ENCODE data around the gene MRPL10.
A peak's percentile ranks its signal among the peaks of the same experiment; 100 is the strongest.

The MRPL10 gene

DNA sequence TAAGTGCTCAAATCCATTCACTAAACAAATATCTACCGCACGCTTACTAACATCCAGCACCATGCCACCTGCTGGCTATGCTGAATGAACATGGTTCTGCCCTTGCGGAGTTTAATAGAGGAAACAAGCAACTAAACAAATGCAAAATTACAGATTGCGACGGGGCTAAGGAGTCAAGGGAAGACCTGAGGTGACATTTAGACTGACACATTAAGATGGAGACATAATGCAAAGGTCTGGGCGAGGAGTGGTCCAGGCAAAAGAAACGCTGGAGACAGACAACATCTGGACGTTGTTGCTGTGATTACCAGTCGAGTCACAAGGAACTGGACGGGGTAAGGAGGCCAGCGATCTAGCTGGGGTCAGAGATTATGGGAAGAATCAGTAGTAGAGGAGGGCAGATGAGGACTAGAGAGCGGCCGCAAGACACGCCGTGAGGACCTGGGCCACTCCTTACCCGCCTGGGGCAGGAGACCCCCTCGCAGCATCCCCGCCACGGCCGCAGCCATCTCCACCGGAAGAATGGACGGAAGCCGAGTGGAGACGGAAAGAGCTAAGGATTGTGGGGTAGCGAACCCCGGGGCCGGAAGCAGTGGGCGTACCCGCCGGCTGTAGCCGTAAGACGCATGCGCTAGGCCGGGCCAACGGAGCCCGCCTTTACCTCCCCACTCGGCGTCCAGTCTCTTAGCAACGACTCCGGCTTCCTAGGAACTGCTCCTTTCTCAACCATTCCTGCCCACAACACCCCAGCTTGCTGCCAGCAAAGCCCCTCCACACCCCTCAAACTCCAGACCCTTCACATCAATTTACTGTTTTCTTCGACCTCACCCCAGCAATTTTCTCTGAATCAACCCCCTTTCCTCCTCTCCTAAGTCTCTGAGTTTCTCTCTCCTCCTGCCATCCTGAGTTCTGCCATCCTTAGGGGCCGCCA, at the start of gene MRPL10, which contains the start of gene LRRC46:
MRPL10 (minus strand) TSS at position 539 of the 931 bp plus-strand sequence; CDS start at position 509, 30 bp downstream.
LRRC46 (plus strand) TSS at position 668 of the 931 bp plus-strand sequence. CDS start 320 bp downstream, outside the sequence.
- H3K9me3 ChIP-seq: no peaks in the 10 kb centered on the region
- peak within 1 kb of the TSS; percentile 74 to 91 for H3K4me3 ChIP-seq (ENCODE audit: low read depth in 1 of 2, low read length in 1 of 2)
- peaks cover 26% of the 10 kb centered on the region for H3K36me3 ChIP-seq
- H3K4me1 ChIP-seq (ENCODE audit: control insufficient read depth in 1 of 2, insufficient read depth in 1 of 2, low read depth in 1 of 2, low read length in 1 of 2): peaks cover 21 to 22% of the 10 kb centered on the region in 2 experiments
- peak within 1 kb of the TSS; percentile 89 for H3K27ac ChIP-seq
- H3K27me3 ChIP-seq: no peaks in the 10 kb centered on the region
- TF ChIP-seq, protein P1, sequence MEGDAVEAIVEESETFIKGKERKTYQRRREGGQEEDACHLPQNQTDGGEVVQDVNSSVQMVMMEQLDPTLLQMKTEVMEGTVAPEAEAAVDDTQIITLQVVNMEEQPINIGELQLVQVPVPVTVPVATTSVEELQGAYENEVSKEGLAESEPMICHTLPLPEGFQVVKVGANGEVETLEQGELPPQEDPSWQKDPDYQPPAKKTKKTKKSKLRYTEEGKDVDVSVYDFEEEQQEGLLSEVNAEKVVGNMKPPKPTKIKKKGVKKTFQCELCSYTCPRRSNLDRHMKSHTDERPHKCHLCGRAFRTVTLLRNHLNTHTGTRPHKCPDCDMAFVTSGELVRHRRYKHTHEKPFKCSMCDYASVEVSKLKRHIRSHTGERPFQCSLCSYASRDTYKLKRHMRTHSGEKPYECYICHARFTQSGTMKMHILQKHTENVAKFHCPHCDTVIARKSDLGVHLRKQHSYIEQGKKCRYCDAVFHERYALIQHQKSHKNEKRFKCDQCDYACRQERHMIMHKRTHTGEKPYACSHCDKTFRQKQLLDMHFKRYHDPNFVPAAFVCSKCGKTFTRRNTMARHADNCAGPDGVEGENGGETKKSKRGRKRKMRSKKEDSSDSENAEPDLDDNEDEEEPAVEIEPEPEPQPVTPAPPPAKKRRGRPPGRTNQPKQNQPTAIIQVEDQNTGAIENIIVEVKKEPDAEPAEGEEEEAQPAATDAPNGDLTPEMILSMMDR (IDR thresholded peaks at IDR 0.05): no peak

DNA sequence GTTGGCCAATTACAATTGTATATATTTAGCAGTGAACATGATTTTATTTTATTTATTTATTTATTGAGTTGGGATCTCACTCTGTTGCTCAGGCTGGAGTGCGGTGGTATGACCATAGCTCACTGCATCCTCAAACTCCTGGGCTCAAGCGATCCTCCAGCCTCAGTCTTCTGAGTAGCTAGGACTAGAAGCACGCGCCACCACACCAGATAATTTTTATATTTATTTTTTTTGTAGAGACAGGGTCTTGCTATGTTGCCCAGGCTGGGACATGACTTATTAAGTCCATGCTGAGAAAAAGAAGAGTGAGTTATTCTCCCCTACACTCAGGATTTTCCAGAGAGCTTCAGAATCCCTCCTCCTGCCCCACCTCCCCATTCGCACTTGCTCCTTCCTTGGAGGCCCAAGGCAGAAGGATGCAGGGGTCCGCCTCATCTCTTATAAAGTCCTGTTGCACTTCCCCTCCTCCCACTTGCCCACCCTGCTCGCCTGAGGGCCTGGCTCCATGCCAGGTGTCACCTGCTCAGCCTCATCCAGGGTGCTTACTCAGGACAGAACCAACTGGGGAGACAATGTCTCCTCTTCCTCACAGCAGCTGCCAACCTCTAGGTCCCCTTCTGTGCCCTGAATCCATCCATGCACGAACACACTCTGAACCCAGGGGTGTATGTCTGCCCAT, 48.6 kb upstream of the MRPL10 start:
- Histone ChIP-seq H3K9me3 (no peaks in the 10 kb centered on the region), H3K27me3 (peaks cover 48% of the 10 kb centered on the region), H3K36me3 (no peaks in the 10 kb centered on the region), H3K27ac (no peak overlapping the region), H3K4me1 (ENCODE audit: control insufficient read depth in 1 of 2, insufficient read depth in 1 of 2, low read depth in 1 of 2, low read length in 1 of 2) (peaks cover 0 to 7% of the 10 kb centered on the region in 2 experiments), H3K4me3 (ENCODE audit: low read depth in 1 of 2, low read length in 1 of 2) (no peak overlapping the region)
- TF ChIP-seq, protein P1 (IDR thresholded peaks at IDR 0.05): no peak

DNA sequence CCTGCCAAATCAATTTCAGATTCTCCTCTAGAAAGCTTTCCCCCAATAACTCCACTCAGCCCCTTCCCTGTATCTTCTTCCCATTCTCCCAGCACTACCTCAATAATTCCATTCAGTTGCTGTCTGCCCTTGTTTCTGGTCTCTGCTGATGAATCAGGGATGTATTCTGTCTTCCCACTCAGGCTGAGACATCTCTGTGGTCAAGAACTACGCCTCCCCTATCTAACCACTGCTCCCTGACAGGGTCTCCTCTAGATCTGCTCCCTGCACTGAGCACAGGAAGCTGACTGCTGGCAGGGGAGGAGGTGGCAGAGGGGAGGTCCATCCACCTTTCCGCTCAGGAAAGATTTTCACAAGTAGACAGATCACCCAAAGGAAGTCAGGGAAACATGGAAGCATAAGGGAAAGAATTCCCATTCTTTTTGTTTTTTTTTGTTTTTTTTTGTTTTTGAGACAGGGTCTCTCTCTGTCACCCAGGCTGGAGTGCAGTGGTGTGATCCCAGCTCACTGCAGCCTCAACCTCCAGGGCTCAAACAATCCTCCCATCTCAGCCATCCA, 47.8 kb upstream of the MRPL10 start:
- no peak overlapping the region for H3K4me3 ChIP-seq (ENCODE audit: low read depth in 1 of 2, low read length in 1 of 2)
- TF ChIP-seq, protein P1 (IDR thresholded peaks at IDR 0.05): no peak
- no peak overlapping the region for H3K27ac ChIP-seq
- peaks cover 54% of the 10 kb centered on the region for H3K27me3 ChIP-seq
- H3K36me3 ChIP-seq: no peaks in the 10 kb centered on the region
- no peaks in the 10 kb centered on the region for H3K9me3 ChIP-seq
- peaks cover 0 to 7% of the 10 kb centered on the region in 2 experiments for H3K4me1 ChIP-seq (ENCODE audit: control insufficient read depth in 1 of 2, insufficient read depth in 1 of 2, low read depth in 1 of 2, low read length in 1 of 2)

DNA sequence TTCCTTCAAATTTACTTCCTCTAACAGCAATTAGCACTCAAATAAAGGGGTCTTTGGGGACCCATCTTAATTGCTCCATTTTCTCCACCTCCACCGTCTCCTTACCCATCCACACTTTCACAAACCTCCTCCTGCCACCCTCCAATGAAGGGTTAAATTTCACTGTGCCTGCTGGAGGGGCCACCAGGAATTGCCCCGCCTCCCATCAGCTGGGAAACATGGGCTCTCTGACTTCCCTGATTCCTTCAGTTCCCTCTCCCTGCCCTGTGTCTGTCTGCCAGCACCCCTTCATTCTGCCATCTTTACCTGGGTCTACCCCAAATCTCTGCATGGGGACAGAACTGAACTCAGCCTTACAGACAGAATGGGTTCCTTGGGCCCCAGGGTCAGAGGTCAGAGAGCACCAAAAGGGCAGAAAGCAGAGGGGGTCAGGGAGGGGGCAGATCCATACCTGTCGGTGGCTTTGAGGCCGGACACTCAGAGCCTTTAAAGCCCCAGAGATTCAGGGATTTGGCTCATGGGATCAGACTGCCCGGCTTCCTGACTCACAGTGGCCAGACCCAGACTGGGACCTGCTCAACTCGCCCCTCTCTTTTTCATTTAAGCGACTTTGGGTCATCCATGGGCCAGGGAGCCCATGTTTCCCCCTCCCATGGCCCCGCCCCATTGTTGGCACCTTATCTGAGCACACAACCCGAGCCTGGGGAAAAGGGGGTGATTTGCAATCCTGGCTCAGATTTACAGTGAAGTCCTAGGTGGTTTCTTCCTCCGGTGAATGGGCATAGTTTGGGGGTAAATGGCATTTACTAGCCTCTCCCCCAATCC, 47.1 kb upstream of the MRPL10 start:
- TF ChIP-seq, protein P1 (IDR thresholded peaks at IDR 0.05): no peak
- no peak overlapping the region for H3K27ac ChIP-seq
- peaks cover 0 to 7% of the 10 kb centered on the region in 2 experiments for H3K4me1 ChIP-seq (ENCODE audit: control insufficient read depth in 1 of 2, insufficient read depth in 1 of 2, low read depth in 1 of 2, low read length in 1 of 2)
- no peaks in the 10 kb centered on the region for H3K36me3 ChIP-seq
- H3K27me3 ChIP-seq: peaks cover 55% of the 10 kb centered on the region
- no peaks in the 10 kb centered on the region for H3K9me3 ChIP-seq
- no peak overlapping the region for H3K4me3 ChIP-seq (ENCODE audit: low read depth in 1 of 2, low read length in 1 of 2)
